ENCODE data around the gene STX18.

The STX18 gene

DNA sequence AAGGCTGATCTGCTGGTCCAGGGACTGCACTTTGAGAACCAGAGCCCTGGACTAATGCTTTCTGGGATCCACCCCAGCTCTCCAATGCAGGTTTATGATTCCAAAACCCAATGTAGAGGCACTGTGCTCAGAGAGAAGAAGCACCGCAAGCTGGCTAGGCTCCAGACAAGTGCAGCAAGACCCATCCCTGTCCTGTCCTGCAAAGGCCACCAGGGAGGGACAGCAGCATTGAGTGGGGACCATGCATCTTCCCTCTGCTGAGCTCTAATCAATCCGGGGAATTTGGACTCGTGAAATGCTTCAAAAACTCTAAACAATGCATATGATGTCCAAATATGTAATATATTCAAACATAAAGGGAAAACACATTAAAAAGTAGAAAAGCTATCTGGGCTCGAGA is 165.8 kb downstream of the STX18 start:
- no peak for DNase-seq

DNA sequence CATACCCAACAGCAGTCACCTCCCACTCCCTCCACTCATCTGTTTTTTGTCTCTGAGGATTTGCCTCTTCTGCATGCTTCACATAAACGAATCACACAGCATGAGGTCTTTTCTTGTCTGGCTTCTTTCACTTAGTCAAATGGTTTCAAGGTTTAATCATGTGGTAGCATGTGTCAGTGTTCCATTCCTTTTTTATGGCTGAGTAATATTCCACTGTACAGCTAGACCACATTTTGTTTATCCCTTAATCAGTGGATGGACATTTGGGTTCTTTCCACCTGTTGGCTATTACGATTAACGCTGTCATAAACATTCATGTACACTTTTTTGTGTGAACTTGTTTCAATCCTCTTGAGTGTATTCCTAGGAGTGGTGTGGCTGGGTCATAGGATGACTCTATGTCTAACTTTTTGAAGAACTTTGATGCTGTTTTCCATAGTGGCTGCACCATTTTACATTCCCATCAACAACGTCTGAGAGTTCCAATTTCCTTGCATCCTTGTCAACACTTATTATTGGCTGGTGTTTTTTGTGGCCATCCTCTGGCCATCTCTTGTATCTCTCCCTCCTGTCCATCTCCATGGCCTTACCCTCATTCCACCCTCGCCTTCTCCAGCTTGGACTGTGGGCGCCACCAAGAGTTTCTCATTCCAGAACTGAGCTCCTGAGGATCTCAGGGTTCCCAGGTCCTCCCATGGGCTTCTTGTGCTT is 167.3 kb downstream of the STX18 start:
- no peak for DNase-seq

All from fibroblast of skin of abdomen (primary cell).